B cell (primary cell): ENCODE measurements around the gene HDDC3.

Source experiments
- CTCF ChIP-seq: fragments of 200-600 bp; IDR thresholded peaks from one replicate; pipeline ENCODE4 v1.8.0; 2022; ENCODE audit warnings: antibody characterized with exemption, mild to moderate bottlenecking
- EZH2 ChIP-seq: IDR thresholded peaks from 2 replicates; pipeline ENCODE4 v1.6.1; 2012; ENCODE audit warnings: borderline replicate concordance, low read depth, mild to moderate bottlenecking, moderate library complexity, low read length; ENCODE audit not compliant: insufficient read depth, poor library complexity, severe bottlenecking

DNA sequence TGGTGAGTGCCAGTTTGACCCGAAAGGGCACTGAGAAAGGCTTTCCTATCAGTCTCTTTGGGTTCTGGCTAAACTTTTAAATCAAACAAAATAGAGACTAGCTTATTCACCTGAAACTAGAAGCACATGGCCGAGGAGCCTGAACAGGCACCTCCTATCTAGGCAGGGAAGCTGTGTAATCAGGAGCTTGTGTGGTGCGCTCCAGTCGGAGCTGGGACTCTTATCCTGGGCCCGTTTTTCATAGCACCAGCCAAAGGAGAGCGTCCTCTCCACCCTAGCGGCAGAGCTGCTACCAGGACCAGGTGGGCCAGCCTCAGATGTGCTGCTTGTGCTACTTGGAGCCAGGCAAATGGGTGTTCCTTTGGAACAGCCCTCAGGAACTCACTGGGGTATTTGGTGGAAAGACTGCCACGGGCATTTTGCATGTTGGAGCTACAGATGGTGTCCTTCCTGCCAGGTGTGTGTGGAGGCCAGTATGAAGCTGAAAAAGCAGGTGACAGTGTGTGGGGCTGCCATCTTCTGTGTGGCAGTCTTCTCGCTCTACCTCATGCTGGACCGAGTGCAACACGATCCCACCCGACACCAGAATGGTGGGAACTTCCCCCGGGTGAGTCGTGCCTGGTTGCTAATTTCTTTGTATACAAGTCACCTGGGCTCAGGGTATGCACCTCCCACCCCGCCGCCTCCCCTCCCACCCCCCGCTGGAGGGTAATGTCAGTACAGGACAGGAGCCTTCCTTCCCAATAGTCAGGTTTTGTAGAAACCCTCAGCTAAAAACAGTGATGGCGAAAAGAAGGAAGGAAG is 28.4 kb downstream of the HDDC3 start:
- TF ChIP-seq CTCF: no peak
- no peak for TF ChIP-seq EZH2
